ENCODE data around the gene MRFAP1.

MRFAP1 gene

GRCh38 chr4:6689506-6689960 is 49.0 kb downstream of the MRFAP1 start:
- Histone ChIP-seq H3K4me3 (replicated peaks; ENCODE audit: low read depth, low read length) (no peak overlapping the region), H3K36me3 (ENCODE audit: control insufficient read depth, insufficient read depth, low read length) (no peaks in the 10 kb centered on the region), H3K27me3 (replicated peaks; ENCODE audit: control insufficient read depth, insufficient read depth, low read length) (no peaks in the 10 kb centered on the region; the same call in 1 of the 2 replicates)
- DNase-seq (ENCODE audit: extremely low read depth, insufficient read length) = no peak
- TF ChIP-seq, protein P1, sequence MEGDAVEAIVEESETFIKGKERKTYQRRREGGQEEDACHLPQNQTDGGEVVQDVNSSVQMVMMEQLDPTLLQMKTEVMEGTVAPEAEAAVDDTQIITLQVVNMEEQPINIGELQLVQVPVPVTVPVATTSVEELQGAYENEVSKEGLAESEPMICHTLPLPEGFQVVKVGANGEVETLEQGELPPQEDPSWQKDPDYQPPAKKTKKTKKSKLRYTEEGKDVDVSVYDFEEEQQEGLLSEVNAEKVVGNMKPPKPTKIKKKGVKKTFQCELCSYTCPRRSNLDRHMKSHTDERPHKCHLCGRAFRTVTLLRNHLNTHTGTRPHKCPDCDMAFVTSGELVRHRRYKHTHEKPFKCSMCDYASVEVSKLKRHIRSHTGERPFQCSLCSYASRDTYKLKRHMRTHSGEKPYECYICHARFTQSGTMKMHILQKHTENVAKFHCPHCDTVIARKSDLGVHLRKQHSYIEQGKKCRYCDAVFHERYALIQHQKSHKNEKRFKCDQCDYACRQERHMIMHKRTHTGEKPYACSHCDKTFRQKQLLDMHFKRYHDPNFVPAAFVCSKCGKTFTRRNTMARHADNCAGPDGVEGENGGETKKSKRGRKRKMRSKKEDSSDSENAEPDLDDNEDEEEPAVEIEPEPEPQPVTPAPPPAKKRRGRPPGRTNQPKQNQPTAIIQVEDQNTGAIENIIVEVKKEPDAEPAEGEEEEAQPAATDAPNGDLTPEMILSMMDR (IDR thresholded peaks at IDR 0.05; ENCODE audit: insufficient read depth, low read length, poor library complexity, severe bottlenecking) = no peak
